ENCODE data around the gene ARHGEF10L.

DNA sequence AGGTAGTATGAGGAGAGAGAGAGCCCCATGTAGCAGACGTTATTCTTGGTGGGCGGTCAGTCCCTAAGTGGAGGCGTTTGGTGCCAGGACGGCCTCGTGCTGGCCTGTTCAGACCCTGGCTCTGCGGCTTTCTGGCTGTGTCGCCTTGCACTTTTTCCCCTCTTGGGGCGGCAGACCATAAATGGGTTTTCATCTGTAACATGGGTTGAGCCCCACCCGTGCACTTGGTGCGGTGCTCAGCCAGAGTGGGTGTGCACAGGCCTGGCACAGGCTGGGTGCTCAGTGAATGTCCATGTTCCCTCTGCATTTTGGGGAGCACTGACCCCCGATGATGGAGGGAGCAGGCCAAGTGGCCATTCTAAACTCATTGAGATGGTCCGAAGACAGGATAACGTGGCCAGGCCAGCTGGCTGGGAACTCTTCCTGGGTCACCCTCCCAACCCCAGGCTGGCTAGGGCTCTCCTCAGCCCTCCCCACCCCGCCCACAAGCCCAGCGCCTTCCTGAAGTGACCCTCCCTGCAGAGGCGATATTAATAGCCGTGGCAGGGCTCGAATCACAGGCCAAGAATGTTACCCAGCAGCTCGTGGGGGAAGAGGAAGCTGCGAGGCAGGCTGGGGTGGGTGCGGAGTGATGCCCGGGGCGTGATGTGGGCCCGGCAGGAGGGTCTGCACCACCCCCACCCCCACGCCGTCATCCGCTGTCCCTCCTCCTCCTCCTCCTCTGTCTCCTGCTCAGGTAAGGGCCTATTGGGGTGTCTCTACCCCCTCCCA, 78.5 kb downstream of the ARHGEF10L start:
- TF ChIP-seq, protein P1, sequence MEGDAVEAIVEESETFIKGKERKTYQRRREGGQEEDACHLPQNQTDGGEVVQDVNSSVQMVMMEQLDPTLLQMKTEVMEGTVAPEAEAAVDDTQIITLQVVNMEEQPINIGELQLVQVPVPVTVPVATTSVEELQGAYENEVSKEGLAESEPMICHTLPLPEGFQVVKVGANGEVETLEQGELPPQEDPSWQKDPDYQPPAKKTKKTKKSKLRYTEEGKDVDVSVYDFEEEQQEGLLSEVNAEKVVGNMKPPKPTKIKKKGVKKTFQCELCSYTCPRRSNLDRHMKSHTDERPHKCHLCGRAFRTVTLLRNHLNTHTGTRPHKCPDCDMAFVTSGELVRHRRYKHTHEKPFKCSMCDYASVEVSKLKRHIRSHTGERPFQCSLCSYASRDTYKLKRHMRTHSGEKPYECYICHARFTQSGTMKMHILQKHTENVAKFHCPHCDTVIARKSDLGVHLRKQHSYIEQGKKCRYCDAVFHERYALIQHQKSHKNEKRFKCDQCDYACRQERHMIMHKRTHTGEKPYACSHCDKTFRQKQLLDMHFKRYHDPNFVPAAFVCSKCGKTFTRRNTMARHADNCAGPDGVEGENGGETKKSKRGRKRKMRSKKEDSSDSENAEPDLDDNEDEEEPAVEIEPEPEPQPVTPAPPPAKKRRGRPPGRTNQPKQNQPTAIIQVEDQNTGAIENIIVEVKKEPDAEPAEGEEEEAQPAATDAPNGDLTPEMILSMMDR (IDR thresholded peaks at IDR 0.05), result no peak
- TF ChIP-seq POLR2A (IDR thresholded peaks at IDR 0.05), result no peak
- TF ChIP-seq POLR2AphosphoS5 (IDR thresholded peaks at IDR 0.05), result peak; percentile 11

All from prostate gland (tissue), 2 donors.